Peyer's patch (tissue), 4 donors: ENCODE measurements around the gene TMEM39B.
"Not testable (repeated sequence)": the region's sequence is repeated elsewhere in the genome, so short reads cannot be mapped to it uniquely, and the experiment has no call there.

ENCODE experiments used
- CTCF ChIP-seq, 6 experiments: fragments of 450-650 bp in 4 of 6; fragments of 200-600 bp in 2 of 6; sonication (generic) in 1 of 6; IDR thresholded peaks; one replicate each; pipeline ENCODE4 v1.5.1; 2017 to 2019; ENCODE audit warnings: antibody characterized with exemption in 6 of 6, mild to moderate bottlenecking in 3 of 6, moderate library complexity in 1 of 6
- POLR2A ChIP-seq, 2 donors: fragments of 450-650 bp; IDR thresholded peaks; one replicate each; pipeline ENCODE4 v1.5.1; 2017; ENCODE audit warnings: antibody characterized with exemption in 2 of 2, mild to moderate bottlenecking in 2 of 2, moderate library complexity in 2 of 2

GRCh38 chr1:32113436-32113835 is 40.7 kb downstream of the TMEM39B start:
- not testable (repeated sequence) for TF ChIP-seq POLR2A, CTCF (IDR thresholded peaks at IDR 0.05)
